ENCODE data around the gene PREP.

Gene PREP

GRCh38 chr6:105259913-105260889, 142.7 kb downstream of the PREP start (continued):
- TF ChIP-seq, protein P1, sequence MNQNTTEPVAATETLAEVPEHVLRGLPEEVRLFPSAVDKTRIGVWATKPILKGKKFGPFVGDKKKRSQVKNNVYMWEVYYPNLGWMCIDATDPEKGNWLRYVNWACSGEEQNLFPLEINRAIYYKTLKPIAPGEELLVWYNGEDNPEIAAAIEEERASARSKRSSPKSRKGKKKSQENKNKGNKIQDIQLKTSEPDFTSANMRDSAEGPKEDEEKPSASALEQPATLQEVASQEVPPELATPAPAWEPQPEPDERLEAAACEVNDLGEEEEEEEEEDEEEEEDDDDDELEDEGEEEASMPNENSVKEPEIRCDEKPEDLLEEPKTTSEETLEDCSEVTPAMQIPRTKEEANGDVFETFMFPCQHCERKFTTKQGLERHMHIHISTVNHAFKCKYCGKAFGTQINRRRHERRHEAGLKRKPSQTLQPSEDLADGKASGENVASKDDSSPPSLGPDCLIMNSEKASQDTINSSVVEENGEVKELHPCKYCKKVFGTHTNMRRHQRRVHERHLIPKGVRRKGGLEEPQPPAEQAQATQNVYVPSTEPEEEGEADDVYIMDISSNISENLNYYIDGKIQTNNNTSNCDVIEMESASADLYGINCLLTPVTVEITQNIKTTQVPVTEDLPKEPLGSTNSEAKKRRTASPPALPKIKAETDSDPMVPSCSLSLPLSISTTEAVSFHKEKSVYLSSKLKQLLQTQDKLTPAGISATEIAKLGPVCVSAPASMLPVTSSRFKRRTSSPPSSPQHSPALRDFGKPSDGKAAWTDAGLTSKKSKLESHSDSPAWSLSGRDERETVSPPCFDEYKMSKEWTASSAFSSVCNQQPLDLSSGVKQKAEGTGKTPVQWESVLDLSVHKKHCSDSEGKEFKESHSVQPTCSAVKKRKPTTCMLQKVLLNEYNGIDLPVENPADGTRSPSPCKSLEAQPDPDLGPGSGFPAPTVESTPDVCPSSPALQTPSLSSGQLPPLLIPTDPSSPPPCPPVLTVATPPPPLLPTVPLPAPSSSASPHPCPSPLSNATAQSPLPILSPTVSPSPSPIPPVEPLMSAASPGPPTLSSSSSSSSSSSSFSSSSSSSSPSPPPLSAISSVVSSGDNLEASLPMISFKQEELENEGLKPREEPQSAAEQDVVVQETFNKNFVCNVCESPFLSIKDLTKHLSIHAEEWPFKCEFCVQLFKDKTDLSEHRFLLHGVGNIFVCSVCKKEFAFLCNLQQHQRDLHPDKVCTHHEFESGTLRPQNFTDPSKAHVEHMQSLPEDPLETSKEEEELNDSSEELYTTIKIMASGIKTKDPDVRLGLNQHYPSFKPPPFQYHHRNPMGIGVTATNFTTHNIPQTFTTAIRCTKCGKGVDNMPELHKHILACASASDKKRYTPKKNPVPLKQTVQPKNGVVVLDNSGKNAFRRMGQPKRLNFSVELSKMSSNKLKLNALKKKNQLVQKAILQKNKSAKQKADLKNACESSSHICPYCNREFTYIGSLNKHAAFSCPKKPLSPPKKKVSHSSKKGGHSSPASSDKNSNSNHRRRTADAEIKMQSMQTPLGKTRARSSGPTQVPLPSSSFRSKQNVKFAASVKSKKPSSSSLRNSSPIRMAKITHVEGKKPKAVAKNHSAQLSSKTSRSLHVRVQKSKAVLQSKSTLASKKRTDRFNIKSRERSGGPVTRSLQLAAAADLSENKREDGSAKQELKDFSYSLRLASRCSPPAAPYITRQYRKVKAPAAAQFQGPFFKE (tag by site-specific recombination; IDR thresholded peaks at IDR 0.05; ENCODE audit: borderline replicate concordance): no peak
- no peak for TF ChIP-seq ZNF175 (tag by site-specific recombination; IDR thresholded peaks at IDR 0.05)
- no peak for TF ChIP-seq ZNF24 (tag by site-specific recombination; IDR thresholded peaks at IDR 0.05)
- 0 out of 2 replicates have a peak, but pooled peaks have one; percentile 18 for TF ChIP-seq ZBTB21 (tag by site-specific recombination; IDR thresholded peaks at IDR 0.05)
- TF ChIP-seq ZNF138 (tag by site-specific recombination; IDR thresholded peaks at IDR 0.05; ENCODE audit: borderline replicate concordance): no peak
- TF ChIP-seq ZFP41 (tag by site-specific recombination; IDR thresholded peaks at IDR 0.05; ENCODE audit: borderline replicate concordance): no peak
- TF ChIP-seq ZNF473 (tag by site-specific recombination; IDR thresholded peaks at IDR 0.05): no peak
- TF ChIP-seq ZBTB44 (tag by site-specific recombination; IDR thresholded peaks at IDR 0.05): peak; percentile 18; the same call in 1 of the 2 replicates
- no peak for TF ChIP-seq ZNF701 (tag by site-specific recombination; IDR thresholded peaks at IDR 0.05)
- no peak; the same call in 1 of the 2 replicates for TF ChIP-seq ZNF596 (tag by site-specific recombination; IDR thresholded peaks at IDR 0.05)
- TF ChIP-seq PBX3 (CRISPR knock-in tag; IDR thresholded peaks at IDR 0.05): no peak
- peak; percentile 77 for TF ChIP-seq ZNF629 (tag by site-specific recombination; IDR thresholded peaks at IDR 0.05)
- no peak for TF ChIP-seq ZNF404 (tag by site-specific recombination; IDR thresholded peaks at IDR 0.05)
- TF ChIP-seq ZBTB17 (tag by site-specific recombination; IDR thresholded peaks at IDR 0.05): peak; percentile 28; the same call in 1 of the 2 replicates
- TF ChIP-seq GLIS1 (tag by site-specific recombination; IDR thresholded peaks at IDR 0.05): 0 out of 2 replicates have a peak, but pooled peaks have one; percentile 15
- no peak for TF ChIP-seq ZNF398 (tag by site-specific recombination; IDR thresholded peaks at IDR 0.05)
